Peyer's patch (tissue), 4 donors: ENCODE measurements around the gene FN1.

ENCODE experiments used
- CTCF ChIP-seq, 6 experiments: fragments of 450-650 bp in 4 of 6; fragments of 200-600 bp in 2 of 6; sonication (generic) in 1 of 6; IDR thresholded peaks; one replicate each; pipeline ENCODE4 v1.5.1; 2017 to 2019; ENCODE audit warnings: antibody characterized with exemption in 6 of 6, mild to moderate bottlenecking in 3 of 6, moderate library complexity in 1 of 6
- POLR2A ChIP-seq, 2 donors: fragments of 450-650 bp; IDR thresholded peaks; one replicate each; pipeline ENCODE4 v1.5.1; 2017; ENCODE audit warnings: antibody characterized with exemption in 2 of 2, mild to moderate bottlenecking in 2 of 2, moderate library complexity in 2 of 2

- TF ChIP-seq CTCF (IDR thresholded peaks at IDR 0.05) (no peak), POLR2A (IDR thresholded peaks at IDR 0.05) (no peak)
These were observed 22.4 kb downstream of the FN1 start for GRCh38 chr2:215413484-215413777.
